Measurements from ENCODE around the gene SERTAD3. TPM values are rescaled to one million over a fixed set of nuclear protein-coding genes. Genes with fewer than 3 reads are reported as not detected.

The SERTAD3 gene
- total RNA-seq, 4 donors from 2014 or later = 22.1 to 30.2 (median 26.4) TPM

DNA sequence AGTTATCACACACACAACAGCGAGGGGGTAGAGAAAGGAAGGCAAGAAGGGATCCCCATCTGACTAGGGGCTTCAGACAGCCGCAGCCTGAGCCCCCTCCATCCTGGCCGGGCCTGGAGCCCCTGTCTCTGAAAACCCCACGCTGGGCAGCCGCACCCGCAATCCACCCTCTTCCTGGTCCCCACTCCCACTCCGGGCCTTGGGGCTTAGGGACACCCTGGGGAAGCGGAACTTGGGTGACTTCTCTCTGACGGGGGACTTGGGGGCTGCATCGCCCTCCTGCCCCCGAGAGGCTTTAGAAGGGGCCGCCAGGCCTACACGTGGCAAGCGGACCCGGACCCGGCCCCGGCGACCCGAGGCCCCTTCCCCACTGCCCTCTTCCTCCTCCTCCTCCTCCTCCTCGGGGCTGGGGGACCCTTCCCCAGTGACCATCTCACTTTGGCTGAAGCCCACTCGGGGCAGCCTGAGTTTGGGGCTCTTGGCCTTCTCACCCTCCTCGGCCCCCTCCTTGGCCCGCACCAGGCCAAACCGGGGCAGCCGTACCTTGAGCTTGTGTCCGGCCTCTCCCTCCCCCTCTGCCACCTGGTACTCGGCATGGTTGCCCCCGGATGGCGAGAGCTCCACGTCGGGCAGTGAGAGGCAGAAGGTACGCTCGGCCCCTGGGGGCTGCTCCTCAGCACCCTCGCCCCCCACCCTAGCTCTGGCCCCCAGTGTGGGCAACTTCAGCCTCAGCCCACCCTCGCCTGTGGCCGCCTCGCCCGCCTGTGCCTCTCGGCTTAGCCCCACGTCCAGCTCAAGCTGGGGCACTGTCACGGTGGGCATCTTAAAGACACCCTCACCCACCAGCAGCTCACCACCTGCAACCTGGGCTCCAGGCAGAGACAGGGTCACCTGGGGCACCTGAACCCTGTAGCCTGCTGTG, 50.0 kb downstream of the SERTAD3 start:
- H3K27me3 ChIP-seq = no peaks in the 10 kb centered on the region
- H3K4me3 ChIP-seq = no peak overlapping the region
- H3K4me1 ChIP-seq = no peaks in the 10 kb centered on the region
- H3K36me3 ChIP-seq = peaks cover 0 to 30% of the 10 kb centered on the region in 2 donors
- 74 to 85% methylated on average over 10 to 17 of the region's 41 CpGs for WGBS, 2 donors (ENCODE audit: low coverage in 1 of 2)
- TF ChIP-seq EP300 (IDR thresholded peaks at IDR 0.05) (no peak), POLR2AphosphoS5 (IDR thresholded peaks at IDR 0.05) (no peak), POLR2A (IDR thresholded peaks at IDR 0.05) (no peak)
- TF ChIP-seq, protein P1, sequence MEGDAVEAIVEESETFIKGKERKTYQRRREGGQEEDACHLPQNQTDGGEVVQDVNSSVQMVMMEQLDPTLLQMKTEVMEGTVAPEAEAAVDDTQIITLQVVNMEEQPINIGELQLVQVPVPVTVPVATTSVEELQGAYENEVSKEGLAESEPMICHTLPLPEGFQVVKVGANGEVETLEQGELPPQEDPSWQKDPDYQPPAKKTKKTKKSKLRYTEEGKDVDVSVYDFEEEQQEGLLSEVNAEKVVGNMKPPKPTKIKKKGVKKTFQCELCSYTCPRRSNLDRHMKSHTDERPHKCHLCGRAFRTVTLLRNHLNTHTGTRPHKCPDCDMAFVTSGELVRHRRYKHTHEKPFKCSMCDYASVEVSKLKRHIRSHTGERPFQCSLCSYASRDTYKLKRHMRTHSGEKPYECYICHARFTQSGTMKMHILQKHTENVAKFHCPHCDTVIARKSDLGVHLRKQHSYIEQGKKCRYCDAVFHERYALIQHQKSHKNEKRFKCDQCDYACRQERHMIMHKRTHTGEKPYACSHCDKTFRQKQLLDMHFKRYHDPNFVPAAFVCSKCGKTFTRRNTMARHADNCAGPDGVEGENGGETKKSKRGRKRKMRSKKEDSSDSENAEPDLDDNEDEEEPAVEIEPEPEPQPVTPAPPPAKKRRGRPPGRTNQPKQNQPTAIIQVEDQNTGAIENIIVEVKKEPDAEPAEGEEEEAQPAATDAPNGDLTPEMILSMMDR (IDR thresholded peaks at IDR 0.05) = no peak
- H3K9me3 ChIP-seq = no peaks in the 10 kb centered on the region
- no peak for ATAC-seq
- H3K27ac ChIP-seq = no peak overlapping the region

DNA sequence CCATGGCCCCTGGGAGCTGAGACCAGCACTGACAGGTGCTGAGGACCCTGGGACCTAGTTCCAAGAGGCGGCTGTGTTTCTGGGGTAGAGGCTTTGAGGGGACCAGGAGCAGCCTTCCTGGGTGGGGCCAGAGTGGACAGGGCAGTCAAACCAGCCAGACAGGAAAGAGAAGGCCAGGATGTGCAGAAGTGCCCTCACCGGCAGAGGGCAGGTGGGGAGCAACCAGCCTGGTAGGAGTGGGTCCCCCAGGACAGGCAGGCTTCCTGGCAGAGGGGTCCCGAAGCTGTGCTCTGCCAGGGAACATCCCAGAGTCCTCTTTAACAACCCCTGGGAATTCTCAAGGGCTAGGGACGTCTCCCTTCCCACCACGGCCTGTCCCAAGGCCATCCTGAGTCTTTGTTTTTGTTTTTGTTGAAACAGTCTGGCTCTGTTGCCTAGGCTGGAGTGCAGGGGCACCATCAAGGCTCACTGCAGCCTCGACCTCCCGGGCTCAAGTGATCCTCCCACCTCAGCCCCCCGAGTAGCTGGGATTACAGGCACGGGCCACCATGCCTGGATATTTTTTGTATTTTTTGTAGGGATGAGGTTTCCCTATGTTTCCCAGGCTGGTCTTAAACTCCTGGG, 51.1 kb downstream of the SERTAD3 start:
- no peak for ATAC-seq
- no peak overlapping the region for H3K4me3 ChIP-seq
- H3K4me1 ChIP-seq = no peaks in the 10 kb centered on the region
- no peaks in the 10 kb centered on the region for H3K27me3 ChIP-seq
- no peak for TF ChIP-seq EP300 (IDR thresholded peaks at IDR 0.05)
- TF ChIP-seq, protein P1 (IDR thresholded peaks at IDR 0.05) = peak in 2 of 4 experiments; percentile 27 to 33
- TF ChIP-seq POLR2AphosphoS5 (IDR thresholded peaks at IDR 0.05) = no peak
- TF ChIP-seq POLR2A (IDR thresholded peaks at IDR 0.05) = no peak
- 0% methylated on average over 1 of the region's 9 CpGs; no CpG with 5 or more reads in 1 of the 2 donors for WGBS, 2 donors (ENCODE audit: low coverage in 1 of 2)
- H3K27ac ChIP-seq = no peak overlapping the region
- no peaks in the 10 kb centered on the region for H3K9me3 ChIP-seq
- peaks cover 0 to 23% of the 10 kb centered on the region in 2 donors for H3K36me3 ChIP-seq

DNA sequence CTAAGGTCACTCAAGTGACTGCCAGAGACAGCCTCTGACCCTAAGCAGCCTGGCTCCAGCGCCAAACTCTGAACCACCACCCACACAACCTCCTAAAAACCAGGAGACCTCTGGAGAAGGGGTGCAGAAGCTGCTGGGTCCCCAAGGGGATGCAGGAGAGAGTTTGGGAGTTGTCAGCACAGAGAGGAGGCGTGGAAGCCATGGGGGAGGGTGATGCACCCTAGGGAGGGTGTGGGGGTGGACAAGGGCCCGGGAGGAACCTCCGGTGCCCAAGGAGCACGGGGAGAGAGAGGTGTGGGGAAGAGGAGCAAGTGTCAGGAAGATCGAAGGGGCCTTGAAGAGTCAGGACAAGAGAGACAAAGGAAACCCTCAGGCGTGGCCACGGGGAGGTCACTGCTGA, 52.0 kb downstream of the SERTAD3 start:
- TF ChIP-seq, protein P1 (IDR thresholded peaks at IDR 0.05) = no peak
- TF ChIP-seq POLR2A (IDR thresholded peaks at IDR 0.05) (no peak), EP300 (IDR thresholded peaks at IDR 0.05) (no peak), POLR2AphosphoS5 (IDR thresholded peaks at IDR 0.05) (no peak)
- H3K36me3 ChIP-seq = peaks cover 0 to 16% of the 10 kb centered on the region in 2 donors
- ATAC-seq = no peak
- no peak overlapping the region for H3K27ac ChIP-seq
- 73 to 81% methylated on average over 6 to 8 of the region's 8 CpGs for WGBS, 2 donors (ENCODE audit: low coverage in 1 of 2)
- no peak overlapping the region for H3K4me3 ChIP-seq
- no peaks in the 10 kb centered on the region for H3K4me1 ChIP-seq
- H3K9me3 ChIP-seq = no peaks in the 10 kb centered on the region
- no peaks in the 10 kb centered on the region for H3K27me3 ChIP-seq

Small RNA genes within 50 kb of the gene (small RNA-seq; reads per million reads assigned to genes)
- gene RF00017 = 0 reads per million in 4 donors

Other genes with a start within 250 kb of the SERTAD3 start
- gene TTC9B, start 226.0 kb downstream of the SERTAD3 start, total RNA-seq = not detected
- under 1 TPM in 1 of 4 donors, not detected in 3; 0.13 TPM for gene CCNP, start 217.6 kb downstream of the SERTAD3 start, total RNA-seq
- 10 to 100 TPM; 64.2 to 88.9 (median 72.8) TPM for gene AKT2, start 159.0 kb downstream of the SERTAD3 start, total RNA-seq
- gene C19orf47, start 95.9 kb downstream of the SERTAD3 start, total RNA-seq = 10 to 100 TPM in 3 of 4 donors, 1 to 10 TPM in 1; 10.0 to 29.7 (median 19.2) TPM
- gene PLD3, start 95.6 kb downstream of the SERTAD3 start, total RNA-seq = 100 to 1,000 TPM; 237 to 302 (median 266) TPM
- 1 to 10 TPM in 1 of 4 donors, under 1 TPM in 1, not detected in 2; 0.19 to 1.1 TPM for gene HIPK4, start 54.2 kb downstream of the SERTAD3 start, total RNA-seq
- 10 to 100 TPM in 1 of 4 donors, 1 to 10 TPM in 3; 4.5 to 12.7 (median 6.7) TPM for gene PRX, start 31.0 kb downstream of the SERTAD3 start, total RNA-seq
- gene SERTAD1, start 18.3 kb downstream of the SERTAD3 start, total RNA-seq = 10 to 100 TPM; 16.6 to 22.1 (median 18.9) TPM
- 100 to 1,000 TPM; 146 to 209 (median 164) TPM for gene BLVRB, start 21.4 kb upstream of the SERTAD3 start, total RNA-seq
- gene SPTBN4, start 22.7 kb upstream of the SERTAD3 start, total RNA-seq = 1 to 10 TPM; 4.7 to 9.4 (median 5.9) TPM
- 10 to 100 TPM; 30.3 to 50.1 (median 37.7) TPM for gene SHKBP1, start 132.5 kb upstream of the SERTAD3 start, total RNA-seq
- gene LTBP4, start 157.0 kb upstream of the SERTAD3 start, total RNA-seq = 100 to 1,000 TPM; 199 to 369 (median 320) TPM
- gene NUMBL, start 246.3 kb upstream of the SERTAD3 start, total RNA-seq = 10 to 100 TPM; 35.8 to 60.6 (median 49.1) TPM